Tibial artery (tissue), 4 donors: ENCODE measurements around the gene CYREN.

Source experiments
- DNase-seq, 2 donors: peaks; one replicate each; pipeline ENCODE4 v3.0.0-alpha.2; 2019
- H3K27ac ChIP-seq, 2 donors: fragments of 200-600 bp; sonication (generic) in 1 of 2; 1 replicate in 1 of 2; 2 replicates in 1 of 2; pipeline ENCODE4 v1.5.1; 2018 to 2019; ENCODE audit warnings: mild to moderate bottlenecking in 1 of 2
- H3K27me3 ChIP-seq, 2 donors: fragments of 200-600 bp; sonication (generic) in 1 of 2; one replicate each; pipeline versions ENCODE4 v1.5.1 to v1.6.0; 2016 to 2019
- H3K36me3 ChIP-seq, 3 donors: fragments of 200-600 bp; sonication (generic) in 2 of 3; one replicate each; pipeline ENCODE4 v1.5.1; 2016 to 2019; ENCODE audit warnings: mild to moderate bottlenecking in 2 of 3
- H3K4me1 ChIP-seq, 4 donors: fragments of 200-600 bp; sonication (generic) in 2 of 4; 1 replicate in 3 of 4; 2 replicates in 1 of 4; pipeline ENCODE4 v1.5.1; 2016 to 2019
- H3K4me3 ChIP-seq, 2 donors: fragments of 200-600 bp; sonication (generic) in 1 of 2; 1 replicate in 1 of 2; 2 replicates in 1 of 2; pipeline ENCODE4 v1.5.1; 2018 to 2019; ENCODE audit warnings: mild to moderate bottlenecking in 2 of 2
- H3K9me3 ChIP-seq, 3 donors: fragments of 200-600 bp; sonication (generic) in 1 of 3; one replicate each; pipeline ENCODE4 v1.5.1; 2016 to 2019
- intact Hi-C: fragments of 100-400 bp; cut with DNase I; formaldehyde crosslinking; loops from one replicate; pipeline ENCODE4 v1.15.0; 2023; ENCODE audit warnings: low total_unique reads
- TF ChIP-seq, protein P1 (sequence below), 2 experiments: fragments of 200-600 bp in 1 of 2; fragments of 450-650 bp in 1 of 2; IDR thresholded peaks; one replicate each; pipeline ENCODE4 v1.5.1; 2017 to 2019; ENCODE audit warnings: antibody characterized with exemption in 2 of 2, mild to moderate bottlenecking in 1 of 2, moderate library complexity in 1 of 2

The CYREN gene

DNA sequence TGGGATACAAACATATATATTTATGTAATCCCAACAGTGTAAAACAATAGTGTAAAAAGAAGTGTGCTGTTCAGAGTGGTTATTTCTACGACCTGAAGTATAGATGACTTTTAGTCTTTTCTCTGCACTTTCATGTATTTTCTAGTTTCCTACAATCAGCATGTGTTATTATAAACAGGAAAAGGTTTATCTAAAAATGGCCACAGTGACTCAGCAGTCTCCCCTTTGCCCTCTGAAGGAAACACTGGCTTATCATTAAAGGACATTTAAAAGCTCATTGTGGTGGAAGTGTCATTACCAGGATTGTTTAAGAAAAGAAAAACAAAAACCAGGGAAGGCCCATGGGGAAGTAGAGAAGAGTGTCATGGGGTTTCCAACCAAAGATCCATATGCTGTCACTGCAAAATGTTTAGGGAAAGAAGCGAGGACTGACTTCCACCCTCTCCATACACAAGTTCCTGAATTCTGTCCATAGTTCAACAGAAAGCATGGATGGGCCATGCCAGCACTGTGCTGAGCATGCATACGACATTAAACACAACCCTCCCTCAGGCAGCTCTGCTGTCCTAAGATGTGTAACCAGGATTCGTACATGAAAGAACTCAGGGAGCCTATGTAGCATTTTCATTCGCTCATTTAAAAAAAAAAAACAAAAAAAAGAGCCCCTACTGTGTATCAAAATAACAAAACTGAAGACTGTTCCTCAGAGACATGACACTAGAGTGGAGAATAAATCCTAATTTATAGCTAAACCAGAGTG lies 10.2 kb downstream of the CYREN start:
- Histone ChIP-seq H3K27me3 (no peaks in the 10 kb centered on the region), H3K36me3 (peaks cover 6 to 21% (median 11%) of the 10 kb centered on the region in 3 donors), H3K27ac (peak overlapping the region; percentile 29 to 35), H3K9me3 (peaks cover 0 to 14% (median 7%) of the 10 kb centered on the region in 3 donors), H3K4me1 (peaks cover 0 to 32% (median 20%) of the 10 kb centered on the region in 4 donors), H3K4me3 (no peak overlapping the region)
- TF ChIP-seq, protein P1, sequence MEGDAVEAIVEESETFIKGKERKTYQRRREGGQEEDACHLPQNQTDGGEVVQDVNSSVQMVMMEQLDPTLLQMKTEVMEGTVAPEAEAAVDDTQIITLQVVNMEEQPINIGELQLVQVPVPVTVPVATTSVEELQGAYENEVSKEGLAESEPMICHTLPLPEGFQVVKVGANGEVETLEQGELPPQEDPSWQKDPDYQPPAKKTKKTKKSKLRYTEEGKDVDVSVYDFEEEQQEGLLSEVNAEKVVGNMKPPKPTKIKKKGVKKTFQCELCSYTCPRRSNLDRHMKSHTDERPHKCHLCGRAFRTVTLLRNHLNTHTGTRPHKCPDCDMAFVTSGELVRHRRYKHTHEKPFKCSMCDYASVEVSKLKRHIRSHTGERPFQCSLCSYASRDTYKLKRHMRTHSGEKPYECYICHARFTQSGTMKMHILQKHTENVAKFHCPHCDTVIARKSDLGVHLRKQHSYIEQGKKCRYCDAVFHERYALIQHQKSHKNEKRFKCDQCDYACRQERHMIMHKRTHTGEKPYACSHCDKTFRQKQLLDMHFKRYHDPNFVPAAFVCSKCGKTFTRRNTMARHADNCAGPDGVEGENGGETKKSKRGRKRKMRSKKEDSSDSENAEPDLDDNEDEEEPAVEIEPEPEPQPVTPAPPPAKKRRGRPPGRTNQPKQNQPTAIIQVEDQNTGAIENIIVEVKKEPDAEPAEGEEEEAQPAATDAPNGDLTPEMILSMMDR (IDR thresholded peaks at IDR 0.05): no peak
- DNase-seq: no peak
- intact Hi-C loops: loop anchor here (10.0 kb wide), 1 partner anchor 165 kb away; no protein-coding TSS in a partner anchor

DNA sequence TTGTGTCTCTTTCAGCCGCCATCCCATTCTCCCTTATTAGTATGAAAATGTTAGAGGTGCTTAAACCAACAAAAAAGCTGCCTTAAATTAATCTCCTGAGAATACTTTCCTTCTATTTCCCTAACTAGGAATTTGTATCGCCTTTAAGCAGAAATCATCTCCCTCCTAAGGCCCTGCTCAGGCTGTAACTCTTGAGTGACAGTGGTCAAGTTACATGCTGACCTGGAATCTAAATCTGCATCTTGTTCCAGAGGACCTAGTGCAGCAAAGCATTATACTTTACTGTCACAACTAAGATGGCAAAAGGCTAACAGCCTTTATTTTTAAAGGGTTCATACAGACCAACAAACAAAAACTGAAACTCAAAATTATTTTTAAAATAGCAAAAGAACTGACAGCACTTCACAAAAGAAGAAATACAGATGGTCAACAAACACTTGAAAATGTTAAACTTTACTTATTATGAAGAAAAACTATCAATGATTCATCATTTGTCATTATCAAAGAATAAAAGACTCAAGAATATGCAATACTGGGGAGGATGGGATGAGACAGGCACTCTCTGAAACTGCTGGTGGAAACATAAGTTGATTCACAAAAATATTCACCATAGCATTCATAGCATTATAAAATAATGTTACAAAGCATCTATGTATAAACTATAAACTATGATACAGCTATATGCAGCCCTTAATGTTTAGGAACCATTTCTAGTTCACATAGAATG lies 11.0 kb downstream of the CYREN start:
- H3K27ac ChIP-seq: peak overlapping the region in 1 of 2 donors; percentile 35
- intact Hi-C loops: loop anchor here (10.0 kb wide), 1 partner anchor 165 kb away; no protein-coding TSS in a partner anchor
- peaks cover under 1 to 14% (median 10%) of the 10 kb centered on the region in 3 donors for H3K36me3 ChIP-seq
- no peak overlapping the region for H3K4me3 ChIP-seq
- DNase-seq: no peak
- H3K9me3 ChIP-seq: peaks cover 0 to 14% (median 7%) of the 10 kb centered on the region in 3 donors
- peaks cover 0 to 32% (median 20%) of the 10 kb centered on the region in 4 donors for H3K4me1 ChIP-seq
- TF ChIP-seq, protein P1 (IDR thresholded peaks at IDR 0.05): no peak
- H3K27me3 ChIP-seq: no peaks in the 10 kb centered on the region

DNA sequence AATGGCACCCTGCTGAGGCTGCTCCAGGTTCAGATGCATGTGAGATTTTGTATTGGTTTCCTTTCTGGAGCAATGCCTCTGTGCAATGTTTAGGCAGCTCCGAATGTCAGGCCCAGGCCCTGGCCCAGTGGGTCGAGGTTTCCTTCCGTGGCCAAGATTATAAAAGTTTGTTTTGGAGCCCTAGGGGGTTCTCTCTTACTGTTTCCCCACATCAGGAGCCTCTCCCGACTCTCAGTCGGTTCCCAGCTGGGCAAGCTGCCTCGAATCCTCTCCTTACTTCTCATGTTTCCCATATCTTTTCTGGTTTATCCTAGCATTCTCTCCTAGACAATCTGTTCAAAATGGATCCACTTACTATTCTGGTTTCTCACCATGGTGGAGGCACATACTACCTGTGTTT lies 11.6 kb downstream of the CYREN start:
- Histone ChIP-seq H3K4me3 (no peak overlapping the region), H3K4me1 (peaks cover 0 to 32% (median 20%) of the 10 kb centered on the region in 4 donors)
- TF ChIP-seq, protein P1 (IDR thresholded peaks at IDR 0.05): no peak

DNA sequence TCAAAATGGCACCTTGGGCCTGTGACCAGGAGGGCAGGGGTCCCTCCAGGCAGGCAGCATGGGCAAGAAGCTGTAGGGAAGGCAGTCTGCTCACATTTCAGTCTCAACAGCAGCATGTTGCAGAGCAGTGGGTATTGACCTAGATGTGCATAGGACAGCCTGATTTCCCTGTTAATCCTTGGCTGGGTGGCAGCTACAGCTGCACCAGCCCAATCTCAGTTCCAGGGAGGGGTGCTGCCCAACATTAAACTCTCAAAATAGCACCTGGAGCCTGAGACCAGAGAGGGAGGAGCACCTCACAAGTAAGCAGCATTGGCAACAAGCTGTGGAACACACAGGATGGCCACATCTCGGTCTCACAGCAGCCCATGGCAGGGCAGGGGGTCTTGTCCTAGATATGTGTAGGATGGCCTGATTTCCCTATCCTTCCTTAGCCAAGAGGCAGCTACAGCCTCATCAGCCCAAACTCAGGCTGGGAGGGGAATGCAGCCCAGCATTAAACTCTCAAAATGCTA lies 12.3 kb downstream of the CYREN start:
- intact Hi-C loops: no loop called here
- Histone ChIP-seq H3K4me1 (peaks cover 0 to 32% (median 20%) of the 10 kb centered on the region in 4 donors), H3K9me3 (peaks cover 0 to 14% (median 7%) of the 10 kb centered on the region in 3 donors), H3K4me3 (no peak overlapping the region), H3K27me3 (no peaks in the 10 kb centered on the region), H3K36me3 (peaks cover 0 to 10% (median 5%) of the 10 kb centered on the region in 3 donors), H3K27ac (no peak overlapping the region)
- DNase-seq: no peak
- TF ChIP-seq, protein P1 (IDR thresholded peaks at IDR 0.05): no peak

More for the DNA sequence above, 11.6 kb downstream of the CYREN start:
- intact Hi-C loops: no loop called here
- DNase-seq: no peak
- H3K36me3 ChIP-seq: peaks cover 0 to 10% (median 7%) of the 10 kb centered on the region in 3 donors
- peak overlapping the region in 1 of 2 donors; percentile 12 for H3K27ac ChIP-seq
- H3K9me3 ChIP-seq: peaks cover 0 to 14% (median 7%) of the 10 kb centered on the region in 3 donors
- H3K27me3 ChIP-seq: no peaks in the 10 kb centered on the region

DNA sequence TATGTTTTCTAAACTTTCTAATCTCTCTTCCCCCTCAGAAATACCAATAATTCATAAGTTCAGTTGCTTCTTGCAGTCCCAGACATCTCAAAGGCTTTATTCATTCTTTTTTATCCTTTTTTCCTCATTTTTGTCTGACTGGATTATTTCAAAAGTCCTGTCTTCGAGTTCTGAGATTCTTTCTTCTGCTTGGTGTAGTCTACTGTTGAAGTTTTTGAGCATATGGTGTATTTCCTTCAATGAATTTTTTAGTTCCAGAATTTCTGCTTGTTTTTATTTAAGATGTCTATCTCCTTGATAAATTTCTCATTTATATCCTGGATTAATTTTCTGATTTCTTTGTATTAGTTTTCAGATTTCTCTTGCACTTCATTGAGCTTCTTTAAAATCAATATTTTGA lies 14.2 kb downstream of the CYREN start:
- peaks cover 0 to 14% (median 7%) of the 10 kb centered on the region in 3 donors for H3K9me3 ChIP-seq
- no peaks in the 10 kb centered on the region for H3K27me3 ChIP-seq
- TF ChIP-seq, protein P1 (IDR thresholded peaks at IDR 0.05): no peak
- H3K36me3 ChIP-seq: peaks cover 0 to 21% (median 0%) of the 10 kb centered on the region in 3 donors
- H3K4me3 ChIP-seq: no peak overlapping the region
- DNase-seq: no peak
- no peak overlapping the region for H3K27ac ChIP-seq
- peaks cover 0 to 37% (median 17%) of the 10 kb centered on the region in 4 donors for H3K4me1 ChIP-seq
- intact Hi-C loops: no loop called here
